Measurements from ENCODE around the gene SPDYE1.

The SPDYE1 gene

DNA sequence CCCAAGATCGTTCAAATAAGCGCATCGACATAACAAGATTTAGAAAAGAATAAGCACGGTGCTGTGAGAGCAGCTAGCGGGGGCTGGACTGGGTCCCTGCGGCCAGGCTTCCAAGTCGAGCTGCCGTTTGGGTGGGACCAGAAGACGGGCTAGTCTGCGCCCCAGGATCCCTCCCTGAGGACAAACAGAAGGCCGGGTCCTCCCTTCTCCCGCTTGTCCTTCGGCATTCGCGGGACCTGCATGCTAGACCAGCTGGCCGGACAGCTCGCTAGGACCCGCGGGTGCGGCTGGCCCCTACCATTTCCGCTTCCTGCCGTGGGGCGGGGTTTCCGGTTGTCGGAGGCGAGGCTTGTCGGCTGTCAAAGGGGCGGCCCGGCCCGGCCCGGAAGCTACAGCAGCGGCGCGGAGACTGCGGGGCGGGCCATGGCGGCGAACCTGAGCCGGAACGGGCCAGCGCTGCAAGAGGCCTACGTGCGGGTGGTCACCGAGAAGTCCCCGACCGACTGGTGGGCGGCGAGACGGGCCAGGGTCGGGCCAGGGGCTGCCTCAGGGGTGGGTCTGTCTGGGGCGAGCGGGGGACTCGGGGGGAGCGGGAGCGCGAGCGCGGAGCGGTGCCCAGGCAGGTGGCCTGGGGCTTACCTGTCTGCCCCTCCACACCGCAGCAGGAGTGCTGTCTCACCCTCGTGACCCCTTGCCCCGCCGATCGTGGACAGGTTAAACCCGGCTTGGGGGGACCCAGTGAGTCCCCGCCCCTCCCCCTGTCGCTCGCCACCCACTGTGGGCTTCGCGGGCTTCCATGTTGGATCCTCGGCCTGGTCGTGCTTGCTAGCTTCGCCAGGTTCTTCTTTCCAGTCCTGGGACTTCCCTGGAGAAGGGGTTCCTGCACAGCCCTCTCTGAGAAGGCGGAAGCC, 46.9 kb downstream of the SPDYE1 start, which contains the start of gene DBNL:
DBNL (plus strand) TSS at position 388 of the 911 bp plus-strand sequence; CDS start at position 424, 36 bp downstream.
- peak; percentile 79 for DNase-seq

DNA sequence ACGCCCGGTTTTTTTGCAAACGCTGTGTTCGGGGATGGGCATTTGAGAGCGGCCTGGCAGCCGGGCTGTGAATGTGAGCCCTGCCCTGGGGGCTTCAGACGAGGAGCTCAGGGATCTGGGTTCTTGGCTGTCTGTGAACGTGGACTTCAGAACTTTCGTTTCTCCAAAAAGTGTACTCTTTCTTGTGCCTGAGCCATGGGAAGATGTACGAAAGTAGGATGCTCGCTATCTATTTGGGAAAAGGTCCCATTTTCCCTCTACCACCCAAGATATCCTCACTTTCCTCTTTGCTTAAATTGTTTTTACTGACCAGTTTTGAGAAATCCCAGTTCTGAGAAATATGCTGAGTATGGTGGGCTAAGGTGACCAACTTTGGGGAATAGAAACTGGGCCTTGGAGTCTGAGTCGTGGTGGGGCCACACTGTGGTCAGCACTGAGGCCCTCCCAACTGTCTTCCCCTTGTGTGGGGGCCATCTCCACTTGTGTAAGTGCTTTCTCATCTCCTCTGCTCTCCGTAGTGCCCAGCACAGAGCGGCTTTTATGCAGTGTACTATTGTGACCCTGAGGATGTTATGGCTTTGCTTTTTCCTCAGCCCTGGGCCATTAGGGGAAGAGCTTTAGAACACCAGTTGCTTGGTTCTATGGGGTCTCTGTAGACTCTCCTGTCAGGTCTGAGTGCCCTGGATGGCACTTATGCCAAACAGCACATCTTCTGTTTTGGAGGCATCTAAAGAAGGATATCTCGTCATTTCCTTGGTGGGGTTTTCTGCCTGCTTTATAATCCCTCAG, 47.7 kb downstream of the SPDYE1 start:
- DNase-seq = no peak

DNA sequence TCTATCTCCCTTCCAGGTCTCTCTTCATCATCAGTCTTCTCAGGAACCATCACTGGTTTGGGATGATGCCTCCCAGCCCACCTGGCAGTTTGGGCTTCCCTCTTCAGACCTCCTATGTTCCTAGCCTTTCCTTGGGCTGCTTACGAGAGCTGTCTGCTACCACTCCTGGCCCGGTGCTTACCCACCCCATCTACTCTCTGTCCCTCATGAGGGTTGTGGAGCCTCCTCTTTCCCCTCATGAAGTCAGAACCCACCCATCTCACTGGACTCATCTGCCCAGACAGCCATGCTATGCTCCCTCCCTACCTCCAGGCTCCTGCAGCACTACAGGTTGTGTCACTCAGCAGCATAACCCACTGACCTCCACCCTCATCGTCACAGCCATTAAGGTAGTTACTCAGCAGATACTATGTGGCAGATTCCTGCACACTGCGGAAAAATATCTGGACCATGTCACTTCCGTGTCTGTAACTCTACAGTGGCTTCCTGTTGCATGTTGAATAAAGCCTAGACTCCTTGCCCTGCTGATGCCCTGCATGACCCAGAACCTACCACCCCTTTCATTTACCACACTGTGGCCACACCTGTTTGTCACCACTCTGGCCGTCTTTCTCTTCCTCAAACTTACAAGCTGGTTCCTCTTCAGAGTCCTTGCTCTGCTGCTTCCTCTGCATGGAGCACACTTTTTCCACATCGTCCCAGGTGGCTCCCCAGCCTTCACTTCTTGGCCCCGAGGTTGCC, 48.8 kb downstream of the SPDYE1 start:
- DNase-seq = no peak

DNA sequence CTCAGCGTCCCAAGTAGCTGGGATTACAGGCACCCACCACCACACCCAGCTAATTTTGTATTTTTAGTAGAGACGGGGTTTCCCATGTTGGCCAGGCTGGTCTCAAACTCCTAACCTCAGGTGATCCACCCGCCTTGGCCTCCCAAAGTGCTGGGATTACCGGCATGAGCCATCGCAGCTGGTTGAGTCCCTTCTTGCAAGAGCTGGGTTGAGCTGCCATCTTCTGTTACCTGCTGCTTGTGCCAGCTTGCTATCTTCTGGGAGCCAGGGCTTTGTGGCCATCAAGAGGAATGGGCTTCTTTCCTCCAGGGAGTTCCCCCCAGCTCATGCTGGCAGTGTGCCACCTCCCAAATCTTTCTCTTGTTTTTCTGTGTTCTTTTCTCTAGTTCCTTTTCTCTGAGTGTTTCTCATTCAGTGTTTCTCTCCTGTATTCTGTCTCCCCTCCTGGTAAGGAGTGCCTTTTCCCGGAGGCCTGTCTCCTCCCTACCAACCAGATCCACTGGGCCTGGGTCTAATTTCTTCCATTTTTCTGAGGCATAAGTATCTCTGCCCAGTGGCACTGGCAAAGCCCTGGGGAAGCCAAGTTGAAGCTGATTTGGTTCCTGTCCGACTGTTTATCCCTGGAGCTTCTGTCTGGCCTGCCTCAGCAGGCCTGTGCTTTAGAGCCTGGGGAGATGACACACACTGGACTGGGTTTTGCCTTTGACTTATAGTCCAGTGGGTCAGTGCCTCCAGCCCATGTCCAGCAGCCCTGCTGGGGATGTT, 50.5 kb downstream of the SPDYE1 start:
- no peak for DNase-seq

DNA sequence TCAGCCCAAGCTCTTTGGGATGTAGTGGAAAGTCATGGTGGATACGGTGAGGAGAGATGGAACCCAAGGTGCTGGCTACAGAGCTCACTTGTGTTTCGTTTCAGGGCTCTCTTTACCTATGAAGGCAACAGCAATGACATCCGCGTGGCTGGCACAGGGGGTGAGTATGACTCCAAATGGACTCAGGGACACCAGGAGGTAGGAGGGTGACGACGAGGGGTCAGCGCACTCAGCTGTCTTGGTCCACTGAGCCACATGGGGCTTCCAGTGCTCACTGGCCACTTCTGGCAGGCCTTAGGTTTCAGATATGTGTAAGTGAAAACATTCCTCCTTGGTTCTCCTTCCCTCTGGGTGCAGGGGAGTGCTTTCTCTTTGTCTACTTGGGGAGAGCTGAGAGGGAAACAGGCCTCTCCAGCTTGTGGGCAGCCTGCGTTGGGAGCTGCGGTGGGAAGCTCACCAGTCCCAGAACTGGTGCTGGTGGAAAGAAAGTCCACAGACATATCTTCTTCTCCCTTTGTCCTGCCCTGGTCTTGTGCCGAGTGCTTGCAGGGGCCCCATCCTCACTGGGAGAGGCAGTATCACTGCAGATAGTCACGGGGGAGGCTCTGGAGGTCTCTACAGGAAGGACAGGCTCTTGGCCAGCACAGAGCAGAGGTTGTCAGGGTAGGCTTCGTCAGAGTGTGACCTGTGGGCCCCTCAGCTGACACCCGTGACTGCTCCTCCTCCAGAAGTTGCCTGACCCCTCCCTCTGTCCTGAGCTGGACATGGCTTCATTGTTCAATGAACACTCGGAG, 52.6 kb downstream of the SPDYE1 start:
- no peak for DNase-seq

DNA sequence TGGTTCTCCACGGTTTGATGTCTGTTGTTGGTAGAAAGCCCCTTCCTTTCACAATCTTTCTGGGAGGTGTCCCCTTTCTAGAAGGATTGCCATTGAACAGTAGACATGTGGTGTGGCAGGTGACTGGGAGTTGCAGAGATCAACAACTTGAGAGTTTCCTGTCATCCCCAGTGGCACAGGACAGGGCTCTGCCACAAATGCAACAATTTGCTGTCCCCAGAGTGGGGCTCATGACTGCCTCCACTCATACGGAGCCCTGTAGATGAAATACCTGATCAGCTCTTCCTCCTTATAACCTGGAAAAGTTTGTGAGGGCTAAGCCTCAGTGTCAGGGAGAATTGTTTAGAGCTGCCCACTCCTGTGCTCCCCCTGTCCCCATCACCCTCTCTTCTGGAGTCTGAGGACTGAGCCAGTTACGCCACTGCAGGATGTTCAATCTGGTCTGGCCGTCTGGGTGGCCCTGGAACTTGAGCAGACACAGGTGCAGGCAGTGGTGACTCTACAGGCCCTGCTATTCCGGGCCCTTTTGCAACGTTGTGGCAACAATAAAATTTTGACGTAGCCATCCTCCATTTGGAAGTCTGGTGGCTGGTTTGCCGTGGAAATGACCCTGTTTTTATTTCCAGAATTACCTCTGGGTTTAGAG, 53.3 kb downstream of the SPDYE1 start:
- DNase-seq = no peak

DNA sequence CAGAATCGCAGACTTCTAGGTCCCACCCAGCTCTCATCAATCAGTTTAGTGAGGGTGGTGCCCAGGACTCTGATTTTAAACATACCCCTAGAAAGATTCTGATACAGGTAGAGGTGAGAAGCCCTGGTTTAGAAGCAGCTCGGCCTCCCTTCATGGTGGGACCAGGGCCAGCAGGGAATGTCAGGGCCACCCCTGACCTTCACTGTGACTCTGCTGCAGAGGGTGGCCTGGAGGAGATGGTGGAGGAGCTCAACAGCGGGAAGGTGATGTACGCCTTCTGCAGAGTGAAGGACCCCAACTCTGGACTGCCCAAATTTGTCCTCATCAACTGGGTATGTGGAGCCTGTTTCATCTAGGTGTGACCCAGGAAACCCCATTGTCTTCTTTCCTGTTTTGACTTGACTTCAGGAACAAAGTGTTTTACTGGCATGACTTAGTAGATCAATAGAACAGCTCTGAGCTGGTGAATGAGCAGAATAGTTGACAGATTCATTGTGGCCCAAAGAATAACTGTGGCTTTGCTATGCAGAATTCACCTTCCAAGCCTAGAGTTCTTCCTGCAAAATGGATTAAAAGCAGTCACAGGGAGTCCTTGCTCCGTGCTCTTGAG, 54.0 kb downstream of the SPDYE1 start:
- DNase-seq = no peak

DNA sequence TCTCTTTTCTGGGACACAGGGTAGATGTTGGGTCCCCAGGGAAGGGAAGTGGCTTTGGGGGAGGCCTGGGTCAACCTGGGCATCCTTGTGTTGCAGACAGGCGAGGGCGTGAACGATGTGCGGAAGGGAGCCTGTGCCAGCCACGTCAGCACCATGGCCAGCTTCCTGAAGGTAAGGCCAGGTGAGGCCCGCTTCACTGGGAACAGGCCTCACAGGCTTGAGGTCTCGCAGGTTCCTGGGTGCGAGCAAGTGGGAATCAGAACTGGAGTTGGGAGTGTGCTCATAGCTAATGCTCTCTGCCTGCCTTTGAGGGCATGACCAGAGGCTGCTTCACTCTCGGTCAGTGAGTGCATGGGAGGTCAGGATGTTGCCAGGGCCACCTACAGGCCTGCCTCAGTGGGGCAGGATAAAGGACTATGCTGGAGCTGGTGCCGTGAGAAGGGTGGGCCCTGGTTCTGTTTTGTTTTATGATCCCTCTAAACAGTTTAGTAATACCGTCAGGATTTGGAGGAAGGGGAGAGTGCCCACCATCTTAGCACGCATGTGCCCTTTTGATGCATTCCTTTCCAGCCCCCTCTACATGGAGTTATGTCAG, 55.2 kb downstream of the SPDYE1 start:
- DNase-seq = no peak

DNA sequence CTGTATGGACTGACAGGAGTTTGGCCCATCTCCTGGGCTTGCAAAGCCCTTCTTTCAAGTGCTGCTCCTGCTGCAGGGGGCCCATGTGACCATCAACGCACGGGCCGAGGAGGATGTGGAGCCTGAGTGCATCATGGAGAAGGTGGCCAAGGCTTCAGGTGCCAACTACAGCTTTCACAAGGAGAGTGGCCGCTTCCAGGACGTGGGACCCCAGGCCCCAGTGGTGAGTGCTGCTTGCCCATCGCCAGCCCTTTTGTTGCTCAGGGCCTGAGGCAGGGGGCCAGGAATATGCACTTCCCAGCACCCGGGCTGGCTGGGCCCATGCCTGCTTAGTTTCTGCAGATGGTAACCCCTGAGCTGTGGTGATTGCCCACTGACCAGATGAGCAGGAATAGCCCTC, 59.0 kb downstream of the SPDYE1 start:
- DNase-seq = no peak

DNA sequence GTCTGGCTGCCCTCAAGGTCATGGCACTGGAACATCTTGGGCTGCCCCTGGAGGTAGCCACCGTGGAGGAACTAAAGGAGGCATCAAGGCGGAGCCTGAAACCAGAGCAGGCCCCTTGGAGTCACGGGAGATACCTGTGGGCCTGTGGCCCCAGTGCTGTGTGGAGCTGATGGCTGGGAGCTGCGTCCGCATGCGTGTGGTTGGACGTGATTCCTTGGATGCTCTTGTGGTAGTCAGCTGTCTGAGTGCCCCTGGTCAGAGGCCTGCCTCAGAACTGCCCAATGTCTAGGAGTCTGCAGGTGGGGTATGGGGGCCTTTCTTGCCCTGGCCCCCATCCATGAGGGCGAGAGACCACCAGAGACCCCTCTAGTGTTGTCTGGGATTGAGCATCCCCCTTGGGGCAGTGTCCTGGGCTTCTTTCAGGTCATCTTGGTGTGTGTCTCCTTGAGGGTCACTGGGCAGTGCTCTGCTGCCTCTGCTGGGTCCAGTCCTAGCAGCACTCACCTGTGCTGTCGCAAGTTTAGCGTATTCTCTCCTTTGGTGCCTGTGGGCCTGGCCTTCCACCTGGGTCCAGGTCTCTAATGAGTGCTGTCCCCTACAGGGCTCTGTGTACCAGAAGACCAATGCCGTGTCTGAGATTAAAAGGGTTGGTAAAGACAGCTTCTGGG, 59.6 kb downstream of the SPDYE1 start:
- DNase-seq = no peak

DNA sequence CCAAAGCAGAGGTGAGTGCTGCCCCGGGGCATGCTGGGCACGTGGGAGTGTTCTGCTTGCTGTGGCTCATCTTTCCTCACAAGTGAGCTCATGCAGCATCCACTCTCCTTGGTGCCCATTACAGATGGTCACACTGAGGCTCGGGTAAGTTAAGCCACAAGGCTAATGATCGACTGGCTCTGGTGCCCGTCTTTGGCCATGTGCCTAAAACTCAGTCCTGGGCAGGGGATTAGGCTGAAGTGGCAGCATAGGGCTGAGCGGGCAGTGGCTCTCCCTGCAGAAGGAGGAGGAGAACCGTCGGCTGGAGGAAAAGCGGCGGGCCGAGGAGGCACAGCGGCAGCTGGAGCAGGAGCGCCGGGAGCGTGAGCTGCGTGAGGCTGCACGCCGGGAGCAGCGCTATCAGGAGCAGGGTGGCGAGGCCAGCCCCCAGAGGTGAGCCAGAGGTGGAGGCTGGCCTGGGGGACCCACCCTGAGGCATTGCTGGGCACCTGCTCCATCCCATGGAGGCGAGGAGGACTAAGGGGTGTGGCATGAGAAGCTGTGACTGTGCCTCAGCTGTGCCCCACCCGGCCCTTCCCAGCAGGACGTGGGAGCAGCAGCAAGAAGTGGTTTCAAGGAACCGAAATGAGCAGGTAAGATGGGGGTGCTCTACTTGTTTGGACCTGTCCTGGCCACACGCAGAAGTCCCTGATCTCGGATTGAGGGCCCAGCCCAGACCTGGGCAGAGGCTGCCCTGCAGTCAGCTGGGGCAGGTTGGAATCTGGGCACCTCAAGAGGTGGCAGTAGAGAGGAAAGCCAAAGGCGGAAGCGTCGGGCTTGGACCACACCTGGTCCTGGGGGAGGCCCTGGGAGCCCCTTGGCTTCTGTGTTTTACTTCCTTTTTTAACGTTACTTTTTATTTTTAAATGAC, 60.4 kb downstream of the SPDYE1 start:
- no peak for DNase-seq

DNA sequence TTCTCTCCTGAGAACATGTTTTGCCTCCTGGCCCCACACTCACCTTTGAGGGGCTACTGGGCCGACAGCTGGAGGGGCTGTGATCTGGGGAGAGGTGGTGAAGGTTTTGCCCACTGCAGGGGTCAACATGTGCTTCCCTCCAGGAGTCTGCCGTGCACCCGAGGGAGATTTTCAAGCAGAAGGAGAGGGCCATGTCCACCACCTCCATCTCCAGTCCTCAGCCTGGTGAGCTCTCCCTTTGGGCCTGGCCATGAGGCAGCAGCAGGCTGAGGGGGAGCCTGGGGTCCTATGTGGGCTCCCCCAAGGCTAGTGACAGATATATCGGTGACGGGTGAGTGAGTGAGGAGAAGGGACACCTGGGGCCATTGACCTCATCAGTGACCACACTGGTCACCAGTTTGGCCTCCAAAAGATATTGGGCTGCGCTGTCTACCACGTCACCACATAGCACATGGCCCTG, 61.1 kb downstream of the SPDYE1 start:
- no peak for DNase-seq

DNA sequence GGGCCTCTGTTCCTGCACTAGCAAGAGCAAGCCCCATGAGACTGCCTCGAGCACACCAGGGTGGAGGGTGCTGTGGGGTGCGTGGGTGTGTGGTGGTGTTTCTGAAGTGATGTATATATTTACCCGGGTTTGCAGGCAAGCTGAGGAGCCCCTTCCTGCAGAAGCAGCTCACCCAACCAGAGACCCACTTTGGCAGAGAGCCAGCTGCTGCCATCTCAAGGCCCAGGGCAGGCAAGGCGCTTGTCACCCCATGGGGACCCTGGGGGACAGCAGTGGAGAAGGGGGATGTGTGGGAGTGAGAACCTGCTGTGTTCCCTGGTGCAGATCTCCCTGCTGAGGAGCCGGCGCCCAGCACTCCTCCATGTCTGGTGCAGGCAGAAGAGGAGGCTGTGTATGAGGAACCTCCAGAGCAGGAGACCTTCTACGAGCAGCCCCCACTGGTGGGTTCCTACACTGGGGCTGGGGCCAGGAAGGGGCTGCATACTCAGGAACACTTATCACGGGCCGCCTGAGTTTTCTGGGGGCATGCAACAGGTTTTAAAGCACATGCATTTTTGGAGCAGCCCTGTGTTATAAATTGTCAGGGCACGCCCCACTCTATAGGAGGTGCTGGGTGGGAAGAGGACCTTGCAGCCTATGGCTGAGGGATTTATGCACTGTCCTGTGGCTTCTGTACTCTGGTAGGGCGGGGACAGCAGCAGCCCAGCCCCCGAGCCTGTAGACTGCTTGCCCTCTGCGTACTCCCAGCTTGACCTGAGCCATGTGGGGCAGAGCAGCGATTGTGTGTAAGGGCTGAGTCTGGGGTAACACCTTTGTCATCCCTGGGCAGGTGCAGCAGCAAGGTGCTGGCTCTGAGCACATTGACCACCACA, 61.8 kb downstream of the SPDYE1 start:
- no peak for DNase-seq
